AG04449 (cell line): ENCODE measurements around the gene KRTAP2-4.
A peak's percentile ranks its signal among the peaks of the same experiment; 100 is the strongest.
"Not testable (repeated sequence)": the region's sequence is repeated elsewhere in the genome, so short reads cannot be mapped to it uniquely, and the experiment has no call there.

ENCODE experiments used
- CTCF ChIA-PET: fragments of 350-600 bp; formaldehyde crosslinking; extraction: SDS; loops from one replicate; lab custom pipeline; 2021; ENCODE audit warnings: antibody characterized with exemption; lab: Yijun Ruan, JAX
- POLR2A ChIA-PET: fragments of 400-600, 350-600 bp; formaldehyde crosslinking; extraction: SDS; loops from one replicate; lab custom pipeline; 2020; ENCODE audit warnings: antibody characterized with exemption, inconsistent platforms; lab: Yijun Ruan, JAX
- DNase-seq: peaks from one replicate; pipeline ENCODE4 v3.0.0-alpha.2; 2010; ENCODE audit warnings: low read depth, low spot score
- H3K4me3 ChIP-seq: 2 replicates; pipeline ENCODE4 v1.5.1; 2011; ENCODE audit warnings: low read depth, mild to moderate bottlenecking, control low read depth, low read length
- CTCF ChIP-seq: IDR thresholded peaks from one replicate; pipeline ENCODE4 v1.5.1; 2011; ENCODE audit warnings: mild to moderate bottlenecking, moderate library complexity, low read length, control low read depth, inconsistent platforms; ENCODE audit not compliant: insufficient read depth; ENCODE audit errors: missing control alignments

The KRTAP2-4 gene, protein sequence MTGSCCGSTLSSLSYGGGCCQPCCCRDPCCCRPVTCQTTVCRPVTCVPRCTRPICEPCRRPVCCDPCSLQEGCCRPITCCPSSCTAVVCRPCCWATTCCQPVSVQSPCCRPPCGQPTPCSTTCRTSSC

GRCh38 chr17:41065829-41066624 lies at the start of gene KRTAP2-4:
Gene KRTAP2-4, minus strand, starts transcription at chr17:41065879. Its CDS starts 34 bp downstream, at chr17:41065845.
- no peak for TF ChIP-seq CTCF
- peak; percentile 86 for DNase-seq
- CTCF ChIA-PET, result interaction anchor here (1.3 to 1.4 kb wide), 2 partner anchors 256 to 483 kb away, joined by 3 to 5 read pairs; no protein-coding TSS in a partner anchor
- POLR2A ChIA-PET, result interaction anchor here (1.0 to 1.4 kb wide), 4 partner anchors 9 to 482 kb away, joined by 3 to 7 read pairs (median 4); no protein-coding TSS in a partner anchor
- no peak within 1 kb of the TSS for H3K4me3 ChIP-seq

DNA sequence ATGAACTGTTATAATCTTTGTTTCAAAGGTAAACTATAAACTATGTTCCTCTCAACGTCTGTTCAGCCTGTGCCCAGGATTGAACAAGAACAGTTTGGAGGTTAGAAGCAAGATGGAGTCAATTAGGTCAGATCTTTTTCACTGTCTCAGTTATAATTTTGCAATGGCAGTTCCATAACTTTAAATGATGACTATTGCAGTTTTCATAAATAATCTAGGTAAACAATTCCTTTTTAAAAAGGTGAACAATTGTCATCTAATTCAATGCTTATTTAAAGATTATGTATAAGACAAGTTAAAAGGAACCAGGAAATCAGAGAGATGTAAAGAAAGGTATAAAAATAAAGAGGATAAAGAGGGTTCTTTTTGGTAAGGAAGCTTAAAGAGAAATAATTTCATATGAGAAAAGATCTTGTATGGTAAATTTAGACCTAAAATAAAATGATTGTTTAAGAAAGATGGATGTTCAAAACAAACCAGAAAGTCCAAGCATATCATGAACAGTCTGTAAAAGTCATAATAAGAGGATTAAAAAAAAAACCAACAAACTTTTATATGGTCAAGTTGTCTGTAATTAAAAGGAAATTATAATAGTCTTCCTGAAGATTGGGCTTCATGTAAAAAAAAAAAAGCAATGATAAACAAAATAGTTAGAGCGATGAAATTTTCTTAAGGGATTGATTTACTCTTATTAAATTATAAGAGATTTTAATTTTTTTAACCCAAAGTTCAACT lies 45.6 kb upstream of the KRTAP2-4 start:
- CTCF ChIA-PET, result interaction anchor here (0.7 to 1.0 kb wide), 2 partner anchors 30 to 211 kb away, joined by 3 read pairs; no protein-coding TSS in a partner anchor
- POLR2A ChIA-PET, result no interaction called here
- DNase-seq, result no peak
- no peak for TF ChIP-seq CTCF
- peak overlapping the region; percentile 34 for H3K4me3 ChIP-seq

DNA sequence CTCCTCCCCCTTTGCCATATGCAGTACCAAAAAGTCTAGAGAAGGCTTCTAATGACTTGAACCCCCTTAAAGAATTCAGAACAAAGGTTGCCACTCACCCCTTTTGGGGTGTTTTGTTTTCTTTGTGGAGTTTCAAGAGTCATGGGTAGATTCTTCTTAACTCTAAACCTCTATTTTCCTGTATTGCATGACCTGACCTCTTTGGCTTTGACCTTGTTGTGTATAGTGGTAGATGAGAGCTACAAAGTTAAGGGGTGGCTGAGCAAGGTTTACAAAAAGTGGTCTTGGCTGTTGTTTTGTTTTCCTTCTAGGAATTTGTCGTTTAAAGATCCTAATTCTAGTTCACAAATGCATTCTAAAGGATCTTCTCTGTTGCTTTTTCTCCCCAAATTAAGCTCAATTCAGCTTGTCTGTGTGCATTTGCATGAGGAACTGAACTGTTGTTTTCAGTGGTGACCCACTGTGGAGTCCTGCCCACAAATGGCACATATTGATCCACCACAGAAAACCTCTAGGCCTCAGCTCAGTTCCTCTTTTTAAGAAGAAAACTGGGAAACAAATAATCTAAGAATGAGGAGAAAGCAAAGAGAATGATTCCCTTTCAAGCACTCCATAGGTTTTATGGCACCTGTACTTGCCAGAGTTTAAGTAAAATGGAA lies 43.2 kb upstream of the KRTAP2-4 start:
- CTCF ChIA-PET, POLR2A ChIA-PET, DNase-seq: not testable (repeated sequence)
- H3K4me3 ChIP-seq, result peak overlapping the region; percentile 40

DNA sequence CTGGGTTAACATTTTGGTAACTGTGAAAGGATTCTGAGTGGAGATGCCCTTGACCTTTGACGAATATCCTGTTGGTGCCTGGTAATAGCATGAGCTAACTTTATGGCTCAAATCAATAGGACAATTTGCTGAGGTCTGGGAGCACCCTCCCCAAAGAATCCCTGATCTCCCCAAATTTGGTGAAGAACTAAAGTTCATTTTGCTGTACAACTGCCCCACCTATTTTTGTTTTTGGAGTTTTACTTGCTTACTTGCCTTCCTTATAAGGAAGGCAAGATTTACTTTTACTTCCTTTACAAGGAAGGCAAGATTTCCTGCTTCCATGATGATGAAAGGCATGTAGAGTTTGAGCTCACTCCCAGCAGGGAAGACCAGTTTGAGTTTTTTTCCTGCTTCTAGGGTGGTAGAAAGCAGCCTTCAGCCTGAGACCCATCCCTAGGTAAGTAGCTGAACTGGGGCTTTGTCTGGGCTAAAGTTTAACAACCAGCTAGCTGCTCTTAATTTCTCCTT lies 42.3 kb upstream of the KRTAP2-4 start:
- TF ChIP-seq CTCF, result no peak
- DNase-seq, result no peak
- H3K4me3 ChIP-seq, result peak overlapping the region; percentile 40
- CTCF ChIA-PET, result interaction anchor here (1.4 to 2.3 kb wide), 2 partner anchors 215 to 541 kb away, joined by 5 to 10 read pairs; no protein-coding TSS in a partner anchor
- POLR2A ChIA-PET, result no interaction called here

DNA sequence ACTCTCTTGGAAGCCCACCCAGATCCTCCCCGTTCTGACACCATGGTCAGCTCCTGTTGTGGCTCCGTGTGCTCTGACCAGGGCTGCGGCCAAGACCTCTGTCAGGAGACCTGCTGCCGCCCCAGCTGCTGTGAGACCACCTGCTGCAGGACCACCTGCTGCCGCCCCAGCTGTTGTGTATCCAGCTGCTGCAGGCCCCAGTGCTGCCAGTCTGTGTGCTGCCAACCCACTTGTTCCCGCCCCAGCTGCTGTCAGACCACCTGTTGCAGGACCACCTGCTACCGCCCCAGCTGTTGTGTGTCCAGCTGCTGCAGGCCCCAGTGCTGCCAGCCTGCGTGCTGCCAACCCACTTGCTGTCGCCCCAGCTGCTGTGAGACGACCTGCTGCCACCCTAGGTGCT lies 39.7 kb upstream of the KRTAP2-4 start, which contains the start of gene KRTAP4-9:
Gene KRTAP4-9, plus strand, starts transcription at position 43 of the 400 bp plus-strand sequence. Its CDS starts 0 bp downstream, at position 43.
- POLR2A ChIA-PET, result not testable (repeated sequence)
- CTCF ChIA-PET, result interaction anchor here (0.8 to 2.0 kb wide), 2 partner anchors 45 to 195 kb away, joined by 3 to 5 read pairs; no protein-coding TSS in a partner anchor

GRCh38 chr17:41104386-41105038 lies 38.8 kb upstream of the KRTAP2-4 start:
- POLR2A ChIA-PET, H3K4me3 ChIP-seq: not testable (repeated sequence)
- CTCF ChIA-PET, result interaction anchor here (1.0 to 2.0 kb wide), 2 partner anchors 195 to 445 kb away, joined by 3 to 5 read pairs; no protein-coding TSS in a partner anchor

More for the DNA sequence above, 39.7 kb upstream of the KRTAP2-4 start, which contains the start of gene KRTAP4-9:
- DNase-seq, H3K4me3 ChIP-seq: not testable (repeated sequence)

More at GRCh38 chr17:41104386-41105038, 38.8 kb upstream of the KRTAP2-4 start:
- DNase-seq, result not testable (repeated sequence)
